ENCODE results near the gene TMEM258. TPM values are rescaled to one million over a fixed set of nuclear protein-coding genes. Genes with fewer than 3 reads are reported as not detected.

Gene TMEM258
- polyA plus RNA-seq, 2 of the 4 experiments (the other 2 are of a cell fraction): 257 to 280 TPM

DNA sequence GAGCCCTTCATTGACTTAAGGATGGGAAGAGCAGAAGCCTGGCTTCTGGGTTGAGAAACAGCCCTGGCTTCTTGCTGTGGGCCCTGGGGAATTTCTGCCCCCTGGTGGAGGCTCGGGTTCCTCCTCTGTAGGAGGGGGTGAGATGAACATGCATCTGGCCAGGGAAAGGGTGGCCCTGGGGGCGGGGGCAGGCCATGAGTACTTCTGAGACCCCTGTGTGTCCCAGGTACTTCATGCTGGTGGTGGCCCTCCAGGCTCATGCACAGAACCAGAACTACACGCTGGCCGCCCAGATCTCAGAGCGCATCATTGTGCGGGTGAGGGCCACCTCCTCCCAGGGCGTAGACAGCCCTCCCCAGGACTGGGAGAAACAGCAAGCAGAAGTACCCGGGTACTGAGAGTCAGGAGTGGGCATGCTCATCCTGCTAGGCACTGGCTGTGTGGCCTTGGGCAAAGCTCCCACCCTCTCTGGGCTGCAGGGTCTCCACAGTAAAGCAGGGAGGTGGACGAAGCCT is 15.8 kb downstream of the TMEM258 start:
- FAIRE-seq (no peak), DNase-seq (ENCODE audit: low read depth in 1 of 2, low spot score in 1 of 2) (peak; percentile 81 to 94), ATAC-seq (peak; percentile 61 to 89)
- ChIA-PET CTCF (interaction anchor here (0.7 to 3.9 kb wide), 8 partner anchors 9 to 28 kb away, joined by 3 to 56 read pairs (median 5); no protein-coding TSS in a partner anchor), POLR2A (no interaction called here)
- H3K9me3 ChIP-seq: no peaks in the 10 kb centered on the region
- 0 out of 6 replicates have a peak overlapping the region, but pooled peaks of 1 of the 2 experiments have one; percentile 42 for H3K27ac ChIP-seq
- WGBS (ENCODE audit: missing lambda C conversion rate): 68% methylated on average over 9 of the region's 9 CpGs
- no peak overlapping the region for H3K4me2 ChIP-seq
- H3K4me1 ChIP-seq: peaks cover 18% of the 10 kb centered on the region
- H3K4me3 ChIP-seq: no peak overlapping the region
- no peak for TF ChIP-seq MYC (IDR thresholded peaks at IDR 0.05; ENCODE audit: borderline replicate concordance, low read length)
- peak; percentile 89 for TF ChIP-seq SMC3 (IDR thresholded peaks at IDR 0.05)
- TF ChIP-seq, protein P1, sequence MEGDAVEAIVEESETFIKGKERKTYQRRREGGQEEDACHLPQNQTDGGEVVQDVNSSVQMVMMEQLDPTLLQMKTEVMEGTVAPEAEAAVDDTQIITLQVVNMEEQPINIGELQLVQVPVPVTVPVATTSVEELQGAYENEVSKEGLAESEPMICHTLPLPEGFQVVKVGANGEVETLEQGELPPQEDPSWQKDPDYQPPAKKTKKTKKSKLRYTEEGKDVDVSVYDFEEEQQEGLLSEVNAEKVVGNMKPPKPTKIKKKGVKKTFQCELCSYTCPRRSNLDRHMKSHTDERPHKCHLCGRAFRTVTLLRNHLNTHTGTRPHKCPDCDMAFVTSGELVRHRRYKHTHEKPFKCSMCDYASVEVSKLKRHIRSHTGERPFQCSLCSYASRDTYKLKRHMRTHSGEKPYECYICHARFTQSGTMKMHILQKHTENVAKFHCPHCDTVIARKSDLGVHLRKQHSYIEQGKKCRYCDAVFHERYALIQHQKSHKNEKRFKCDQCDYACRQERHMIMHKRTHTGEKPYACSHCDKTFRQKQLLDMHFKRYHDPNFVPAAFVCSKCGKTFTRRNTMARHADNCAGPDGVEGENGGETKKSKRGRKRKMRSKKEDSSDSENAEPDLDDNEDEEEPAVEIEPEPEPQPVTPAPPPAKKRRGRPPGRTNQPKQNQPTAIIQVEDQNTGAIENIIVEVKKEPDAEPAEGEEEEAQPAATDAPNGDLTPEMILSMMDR (IDR thresholded peaks at IDR 0.05): peak; percentile 80
- TF ChIP-seq RAD21 (conservative IDR thresholded peaks at IDR 0.05 in 1 of 2, IDR thresholded peaks at IDR 0.05 in 1 of 2): peak; percentile 77 to 85
- no peak for TF ChIP-seq KDM5A (IDR thresholded peaks at IDR 0.05)
- TF ChIP-seq CEBPB (IDR thresholded peaks at IDR 0.05): peak in 1 of 2 experiments; percentile 58; a peak in 1 of 4 replicates
- TF ChIP-seq, protein P2, sequence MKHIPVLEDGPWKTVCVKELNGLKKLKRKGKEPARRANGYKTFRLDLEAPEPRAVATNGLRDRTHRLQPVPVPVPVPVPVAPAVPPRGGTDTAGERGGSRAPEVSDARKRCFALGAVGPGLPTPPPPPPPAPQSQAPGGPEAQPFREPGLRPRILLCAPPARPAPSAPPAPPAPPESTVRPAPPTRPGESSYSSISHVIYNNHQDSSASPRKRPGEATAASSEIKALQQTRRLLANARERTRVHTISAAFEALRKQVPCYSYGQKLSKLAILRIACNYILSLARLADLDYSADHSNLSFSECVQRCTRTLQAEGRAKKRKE (CRISPR knock-in tag; IDR thresholded peaks at IDR 0.05; ENCODE audit: low read depth): no peak
- peak; percentile 36 for TF ChIP-seq ZFP36 (IDR thresholded peaks at IDR 0.05; ENCODE audit: borderline replicate concordance, partially characterized antibody)
- TF ChIP-seq, protein P3, sequence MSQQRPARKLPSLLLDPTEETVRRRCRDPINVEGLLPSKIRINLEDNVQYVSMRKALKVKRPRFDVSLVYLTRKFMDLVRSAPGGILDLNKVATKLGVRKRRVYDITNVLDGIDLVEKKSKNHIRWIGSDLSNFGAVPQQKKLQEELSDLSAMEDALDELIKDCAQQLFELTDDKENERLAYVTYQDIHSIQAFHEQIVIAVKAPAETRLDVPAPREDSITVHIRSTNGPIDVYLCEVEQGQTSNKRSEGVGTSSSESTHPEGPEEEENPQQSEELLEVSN (IDR thresholded peaks at IDR 0.05; ENCODE audit: borderline replicate concordance, low read depth): no peak

DNA sequence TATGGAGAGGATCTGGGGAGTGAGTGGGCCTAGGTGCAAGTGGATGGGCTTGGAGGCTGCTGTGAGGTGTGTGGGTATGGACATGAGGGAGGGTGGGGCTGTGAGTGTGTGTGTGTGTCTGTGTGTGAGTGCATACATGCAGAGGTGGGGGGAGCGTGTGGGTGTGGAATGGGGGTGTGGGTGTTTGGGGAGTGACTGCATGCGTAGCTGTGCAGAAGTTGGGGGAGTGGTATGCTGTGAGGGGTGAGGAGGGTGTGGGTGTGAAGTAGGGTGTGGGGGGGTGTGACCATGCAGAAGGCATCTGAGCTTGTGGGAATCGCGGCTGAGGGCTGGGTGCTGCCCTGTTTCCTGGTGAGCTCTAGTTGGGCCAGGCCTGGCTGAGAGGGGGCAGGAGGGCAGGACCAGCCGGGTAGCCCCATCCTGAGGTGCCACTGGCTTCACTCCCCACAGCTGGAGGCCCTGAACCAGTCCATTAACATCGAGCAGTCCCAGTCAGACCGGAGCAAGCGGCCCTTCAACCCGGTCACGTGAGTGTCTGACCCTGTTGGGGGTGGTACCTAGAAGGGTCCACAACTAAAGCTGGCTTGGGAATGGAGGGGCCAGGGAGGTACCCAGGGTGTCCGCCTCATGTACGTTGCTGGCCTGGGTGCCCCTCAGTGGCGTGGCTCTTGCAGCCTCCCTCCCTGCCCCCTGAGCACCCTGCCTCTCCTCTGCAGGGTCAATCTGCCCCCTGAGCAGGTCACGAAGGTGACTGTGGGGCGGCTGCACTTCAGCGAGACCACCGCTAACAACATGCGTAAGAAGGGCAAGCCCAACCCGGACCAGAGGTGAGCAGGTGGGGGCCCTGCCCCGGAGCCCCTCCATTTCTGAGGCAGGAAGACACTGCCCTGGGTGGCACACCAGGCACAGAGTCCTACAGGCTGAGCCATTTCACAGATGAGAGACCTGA is 16.5 kb downstream of the TMEM258 start:
- no peak for DNase-seq (ENCODE audit: low read depth in 1 of 2, low spot score in 1 of 2)
- TF ChIP-seq HDAC2 (IDR thresholded peaks at IDR 0.05): no peak
- TF ChIP-seq RCOR1 (IDR thresholded peaks at IDR 0.05; ENCODE audit: low read depth, low read length): no peak
- no peak for TF ChIP-seq SREBF2 (IDR thresholded peaks at IDR 0.05)
- no peak for TF ChIP-seq HEYL (CRISPR knock-in tag; IDR thresholded peaks at IDR 0.05)
- TF ChIP-seq CHD2 (IDR thresholded peaks at IDR 0.05; ENCODE audit: low read length, partially characterized antibody): no peak
- no peak for TF ChIP-seq FOSB (CRISPR knock-in tag; IDR thresholded peaks at IDR 0.05)
- TF ChIP-seq SMC3 (IDR thresholded peaks at IDR 0.05): no peak
- WGBS (ENCODE audit: missing lambda C conversion rate): 81% methylated on average over 19 of the region's 20 CpGs
- CTCF ChIA-PET: interaction anchor here (0.5 to 3.9 kb wide), 16 partner anchors 9 to 367 kb away, joined by 3 to 56 read pairs (median 5); no protein-coding TSS in a partner anchor
- H3K9me3 ChIP-seq: no peaks in the 10 kb centered on the region
- peak in 1 of 2 experiments; percentile 1; a peak in 2 of 6 replicates for ATAC-seq
- no peak overlapping the region for H3K4me2 ChIP-seq
- H3K4me1 ChIP-seq: peaks cover 24% of the 10 kb centered on the region
- H3K4me3 ChIP-seq: no peak overlapping the region
- H3K27ac ChIP-seq: peak overlapping the region in 1 of 2 experiments; percentile 42; a peak in 1 of 6 replicates
- no peak for FAIRE-seq
- POLR2A ChIA-PET: no interaction called here

DNA sequence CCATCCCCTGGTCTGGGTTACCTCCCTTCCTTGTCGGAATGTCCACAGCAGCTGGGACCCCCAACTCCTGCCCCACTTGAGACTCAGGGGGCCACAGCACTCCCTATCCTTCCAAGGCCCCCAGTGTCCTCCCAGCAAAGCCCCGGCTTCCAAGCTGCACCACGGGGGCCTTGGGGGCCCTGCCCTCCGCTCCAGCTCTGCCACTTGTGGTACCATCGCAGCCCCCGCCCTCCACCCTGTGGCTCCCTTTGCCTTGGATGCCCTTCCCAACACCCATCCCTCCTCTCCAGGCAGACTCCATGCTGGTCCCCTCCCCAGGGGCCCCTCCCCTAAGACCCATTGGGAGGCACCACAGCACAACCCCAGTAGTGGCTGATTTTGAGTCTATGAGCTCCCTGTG is 17.3 kb downstream of the TMEM258 start:
- CTCF ChIA-PET: interaction anchor here (0.5 to 3.9 kb wide), 14 partner anchors 8 to 307 kb away, joined by 3 to 56 read pairs (median 6); no protein-coding TSS in a partner anchor
- no peak for DNase-seq (ENCODE audit: low read depth in 1 of 2, low spot score in 1 of 2)
- no peak overlapping the region for H3K4me3 ChIP-seq
- H3K4me1 ChIP-seq: peaks cover 32% of the 10 kb centered on the region
- no peak for TF ChIP-seq GATA3 (IDR thresholded peaks at IDR 0.05; ENCODE audit: borderline replicate concordance)
- TF ChIP-seq JUN (IDR thresholded peaks at IDR 0.05): no peak
- no peak for TF ChIP-seq EP300 (IDR thresholded peaks at IDR 0.05)
- TF ChIP-seq, protein P4, sequence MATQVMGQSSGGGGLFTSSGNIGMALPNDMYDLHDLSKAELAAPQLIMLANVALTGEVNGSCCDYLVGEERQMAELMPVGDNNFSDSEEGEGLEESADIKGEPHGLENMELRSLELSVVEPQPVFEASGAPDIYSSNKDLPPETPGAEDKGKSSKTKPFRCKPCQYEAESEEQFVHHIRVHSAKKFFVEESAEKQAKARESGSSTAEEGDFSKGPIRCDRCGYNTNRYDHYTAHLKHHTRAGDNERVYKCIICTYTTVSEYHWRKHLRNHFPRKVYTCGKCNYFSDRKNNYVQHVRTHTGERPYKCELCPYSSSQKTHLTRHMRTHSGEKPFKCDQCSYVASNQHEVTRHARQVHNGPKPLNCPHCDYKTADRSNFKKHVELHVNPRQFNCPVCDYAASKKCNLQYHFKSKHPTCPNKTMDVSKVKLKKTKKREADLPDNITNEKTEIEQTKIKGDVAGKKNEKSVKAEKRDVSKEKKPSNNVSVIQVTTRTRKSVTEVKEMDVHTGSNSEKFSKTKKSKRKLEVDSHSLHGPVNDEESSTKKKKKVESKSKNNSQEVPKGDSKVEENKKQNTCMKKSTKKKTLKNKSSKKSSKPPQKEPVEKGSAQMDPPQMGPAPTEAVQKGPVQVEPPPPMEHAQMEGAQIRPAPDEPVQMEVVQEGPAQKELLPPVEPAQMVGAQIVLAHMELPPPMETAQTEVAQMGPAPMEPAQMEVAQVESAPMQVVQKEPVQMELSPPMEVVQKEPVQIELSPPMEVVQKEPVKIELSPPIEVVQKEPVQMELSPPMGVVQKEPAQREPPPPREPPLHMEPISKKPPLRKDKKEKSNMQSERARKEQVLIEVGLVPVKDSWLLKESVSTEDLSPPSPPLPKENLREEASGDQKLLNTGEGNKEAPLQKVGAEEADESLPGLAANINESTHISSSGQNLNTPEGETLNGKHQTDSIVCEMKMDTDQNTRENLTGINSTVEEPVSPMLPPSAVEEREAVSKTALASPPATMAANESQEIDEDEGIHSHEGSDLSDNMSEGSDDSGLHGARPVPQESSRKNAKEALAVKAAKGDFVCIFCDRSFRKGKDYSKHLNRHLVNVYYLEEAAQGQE (IDR thresholded peaks at IDR 0.05): no peak
- TF ChIP-seq, protein P1 (IDR thresholded peaks at IDR 0.05): no peak
- no peak for TF ChIP-seq SMC3 (IDR thresholded peaks at IDR 0.05)
- no peak for TF ChIP-seq RFX5 (IDR thresholded peaks at IDR 0.05)
- no peak for TF ChIP-seq EHMT2 (IDR thresholded peaks at IDR 0.05; ENCODE audit: low read depth)
- TF ChIP-seq BHLHE40 (IDR thresholded peaks at IDR 0.05; ENCODE audit: low read depth, low read length): no peak
- no peaks in the 10 kb centered on the region for H3K9me3 ChIP-seq
- WGBS (ENCODE audit: missing lambda C conversion rate): 94% methylated on average over 6 of the region's 6 CpGs
- POLR2A ChIA-PET: no interaction called here
- H3K27ac ChIP-seq: no peak overlapping the region
- ATAC-seq: no peak
- no peak for FAIRE-seq
- H3K4me2 ChIP-seq: no peak overlapping the region

Measured in A549 (cell line).